Mucosa of rectum (tissue), 2 donors: ENCODE results near the gene JAG2.
A peak's percentile ranks its signal among the peaks of the same experiment; 100 is the strongest.

Experiments
- H3K27ac ChIP-seq, 2 donors: one replicate each; pipeline ENCODE4 v1.7.0; 2013; ENCODE audit warnings: inconsistent platforms in 2 of 2, low read depth in 2 of 2, low read length in 2 of 2
- H3K27me3 ChIP-seq, 2 donors: one replicate each; pipeline ENCODE4 v1.7.0; 2013; ENCODE audit warnings: low read length in 2 of 2; ENCODE audit not compliant: control insufficient read depth in 2 of 2, insufficient read depth in 2 of 2
- H3K36me3 ChIP-seq, 2 donors: one replicate each; pipeline ENCODE4 v1.7.0; 2013; ENCODE audit warnings: low read length in 2 of 2; ENCODE audit not compliant: control insufficient read depth in 2 of 2, insufficient read depth in 2 of 2
- H3K4me1 ChIP-seq, 2 donors: one replicate each; pipeline ENCODE4 v1.7.0; 2013; ENCODE audit warnings: low read length in 2 of 2, mild to moderate bottlenecking in 1 of 2; ENCODE audit not compliant: control insufficient read depth in 2 of 2, insufficient read depth in 2 of 2
- H3K4me3 ChIP-seq, 2 donors: one replicate each; pipeline ENCODE4 v1.7.0; 2013; ENCODE audit warnings: low read length in 2 of 2
- H3K9ac ChIP-seq, 2 donors: one replicate each; pipeline ENCODE4 v1.7.0; 2013; ENCODE audit warnings: low read length in 2 of 2, low read depth in 1 of 2, mild to moderate bottlenecking in 1 of 2
- H3K9me3 ChIP-seq, 2 donors: one replicate each; pipeline ENCODE4 v1.7.0; 2013; ENCODE audit warnings: low read length in 2 of 2; ENCODE audit not compliant: control insufficient read depth in 2 of 2
- donor health status: healthy.
- donor health status: Normal muscosa, but diverticular disease.

Gene JAG2

DNA sequence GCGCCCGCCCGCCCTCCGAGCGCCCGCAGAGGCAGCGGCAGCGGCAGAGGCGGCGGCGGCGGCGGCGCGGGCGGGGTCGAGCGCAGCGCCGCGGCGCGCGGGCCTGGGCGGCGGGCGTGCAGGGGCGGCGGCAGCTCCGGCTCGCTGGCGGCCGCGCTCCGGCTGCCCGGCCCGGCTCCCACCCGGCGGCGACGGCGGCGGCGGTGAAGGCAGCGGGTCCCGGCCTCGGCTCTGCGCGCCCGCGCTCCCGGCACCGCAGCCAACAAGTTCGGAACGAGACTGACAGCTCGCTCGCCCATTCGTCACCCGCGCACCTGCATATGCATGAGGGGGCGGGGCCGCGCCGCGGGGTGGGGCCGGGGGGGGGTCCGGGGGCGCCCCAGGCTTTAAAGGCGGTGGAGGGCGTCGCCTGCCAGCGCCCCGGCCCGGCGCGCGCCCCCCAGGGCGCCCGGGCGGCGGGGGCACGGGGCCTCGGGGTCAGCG lies at the start of gene JAG2:
JAG2 (minus strand) TSS at position 281 of the 483 bp plus-strand sequence. CDS start 356 bp downstream, outside the sequence.
- peaks cover 5 to 13% of the 10 kb centered on the region in 2 donors for H3K27me3 ChIP-seq

DNA sequence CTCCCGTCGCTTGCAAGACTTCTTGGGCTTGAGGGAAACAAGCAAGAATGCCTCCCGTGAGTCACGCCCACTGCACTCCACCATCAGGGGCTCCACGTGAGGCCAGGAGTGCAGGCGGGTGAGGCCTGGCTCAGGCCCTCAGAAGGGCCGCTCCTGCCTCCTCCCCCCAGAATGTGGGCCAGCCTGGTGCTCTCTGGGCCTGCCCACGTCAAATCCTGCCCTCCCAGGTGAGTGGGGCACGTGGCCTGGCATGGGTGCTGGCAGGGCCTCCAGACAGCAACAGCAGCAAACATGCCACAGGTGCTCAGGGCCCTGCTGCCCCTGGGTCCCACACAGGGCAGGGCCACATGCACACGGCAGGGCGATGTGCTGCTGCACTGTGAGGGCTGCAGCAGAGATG lies 49.2 kb upstream of the JAG2 start:
- H3K27me3 ChIP-seq: no peaks in the 10 kb centered on the region
- H3K4me3 ChIP-seq: no peak overlapping the region
- H3K9ac ChIP-seq: no peak overlapping the region
- no peaks in the 10 kb centered on the region for H3K4me1 ChIP-seq
- no peaks in the 10 kb centered on the region for H3K9me3 ChIP-seq
- no peak overlapping the region for H3K27ac ChIP-seq
- H3K36me3 ChIP-seq: peaks cover 27 to 40% of the 10 kb centered on the region in 2 donors

More for the DNA sequence above, at the start of gene JAG2:
- Histone ChIP-seq H3K9ac (no peak within 1 kb of the TSS), H3K4me1 (peaks cover 7 to 8% of the 10 kb centered on the region in 2 donors), H3K36me3 (no peaks in the 10 kb centered on the region), H3K9me3 (no peaks in the 10 kb centered on the region), H3K4me3 (peak within 1 kb of the TSS; percentile 44 to 48), H3K27ac (no peak within 1 kb of the TSS)

DNA sequence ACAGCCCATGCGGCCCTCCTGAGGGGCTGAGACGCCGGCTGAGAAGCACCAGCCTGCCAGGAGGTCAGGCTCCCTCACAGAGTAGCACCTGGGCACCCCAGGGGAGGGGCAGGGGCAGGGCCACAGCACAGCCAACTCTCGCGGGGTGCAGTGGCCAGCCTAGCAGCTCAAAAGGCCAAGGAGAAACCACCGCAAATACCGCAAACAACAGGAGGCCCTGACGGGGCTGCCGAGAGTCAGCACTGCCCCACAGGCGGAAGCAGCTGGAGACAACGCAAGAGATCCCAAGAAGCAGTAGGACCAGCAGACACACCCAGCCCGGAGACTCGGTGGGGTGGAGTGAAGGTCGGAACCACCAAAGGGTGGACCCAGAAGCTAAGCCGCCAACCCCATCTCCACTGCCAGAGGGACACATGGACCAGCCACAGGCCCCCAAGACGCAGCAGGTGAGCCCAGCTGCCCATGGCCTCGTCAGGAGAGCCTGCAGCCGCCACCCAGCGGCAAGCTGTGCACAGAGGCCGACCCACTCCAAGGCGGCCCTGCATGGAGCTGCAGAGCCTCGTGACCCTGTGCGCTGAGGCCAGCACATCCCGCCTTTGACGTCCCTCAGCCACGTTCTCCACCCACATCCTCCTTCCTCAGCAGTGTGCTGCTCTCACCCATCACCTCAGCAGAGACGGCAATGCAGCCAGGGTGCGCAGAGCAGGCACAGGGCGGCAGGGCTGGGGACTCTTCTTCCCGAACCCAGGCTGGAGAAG lies 48.1 kb upstream of the JAG2 start:
- no peak overlapping the region for H3K27ac ChIP-seq
- H3K36me3 ChIP-seq: peaks cover 31 to 39% of the 10 kb centered on the region in 2 donors
- H3K9ac ChIP-seq: no peak overlapping the region

DNA sequence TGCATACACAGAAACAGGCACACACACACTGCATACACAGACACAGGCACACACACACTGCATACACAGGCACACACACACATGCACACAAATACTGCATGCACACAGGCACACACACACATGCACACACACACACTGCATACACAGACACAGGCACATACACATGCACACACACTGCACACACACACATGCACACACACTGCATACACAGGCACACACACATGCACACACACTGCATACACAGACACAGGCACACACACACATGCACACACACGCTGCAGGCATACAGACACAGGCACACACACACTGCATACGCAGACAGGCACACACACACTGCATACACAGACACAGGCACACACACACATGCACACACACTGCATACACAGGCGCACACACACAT lies 47.0 kb upstream of the JAG2 start:
- Histone ChIP-seq H3K9me3 (no peaks in the 10 kb centered on the region), H3K4me1 (no peaks in the 10 kb centered on the region), H3K9ac (no peak overlapping the region), H3K36me3 (peaks cover 29 to 30% of the 10 kb centered on the region in 2 donors), H3K27me3 (no peaks in the 10 kb centered on the region), H3K27ac (no peak overlapping the region), H3K4me3 (no peak overlapping the region)

More for the DNA sequence above, 48.1 kb upstream of the JAG2 start:
- no peak overlapping the region for H3K4me3 ChIP-seq
- no peaks in the 10 kb centered on the region for H3K4me1 ChIP-seq
- no peaks in the 10 kb centered on the region for H3K27me3 ChIP-seq
- H3K9me3 ChIP-seq: no peaks in the 10 kb centered on the region

- Histone ChIP-seq H3K27ac (no peak overlapping the region), H3K36me3 (peaks cover 30 to 33% of the 10 kb centered on the region in 2 donors), H3K27me3 (no peaks in the 10 kb centered on the region), H3K4me3 (no peak overlapping the region), H3K4me1 (no peaks in the 10 kb centered on the region), H3K9me3 (no peaks in the 10 kb centered on the region), H3K9ac (no peak overlapping the region)
These were observed 45.8 kb upstream of the JAG2 start for GRCh38 chr14:105214324-105214915.

GRCh38 chr14:105213361-105213760 lies 44.8 kb upstream of the JAG2 start:
- H3K4me3 ChIP-seq: no peak overlapping the region
- peaks cover 21 to 26% of the 10 kb centered on the region in 2 donors for H3K36me3 ChIP-seq
- no peaks in the 10 kb centered on the region for H3K9me3 ChIP-seq
- no peaks in the 10 kb centered on the region for H3K4me1 ChIP-seq
- no peak overlapping the region for H3K9ac ChIP-seq
- no peaks in the 10 kb centered on the region for H3K27me3 ChIP-seq
- no peak overlapping the region for H3K27ac ChIP-seq

DNA sequence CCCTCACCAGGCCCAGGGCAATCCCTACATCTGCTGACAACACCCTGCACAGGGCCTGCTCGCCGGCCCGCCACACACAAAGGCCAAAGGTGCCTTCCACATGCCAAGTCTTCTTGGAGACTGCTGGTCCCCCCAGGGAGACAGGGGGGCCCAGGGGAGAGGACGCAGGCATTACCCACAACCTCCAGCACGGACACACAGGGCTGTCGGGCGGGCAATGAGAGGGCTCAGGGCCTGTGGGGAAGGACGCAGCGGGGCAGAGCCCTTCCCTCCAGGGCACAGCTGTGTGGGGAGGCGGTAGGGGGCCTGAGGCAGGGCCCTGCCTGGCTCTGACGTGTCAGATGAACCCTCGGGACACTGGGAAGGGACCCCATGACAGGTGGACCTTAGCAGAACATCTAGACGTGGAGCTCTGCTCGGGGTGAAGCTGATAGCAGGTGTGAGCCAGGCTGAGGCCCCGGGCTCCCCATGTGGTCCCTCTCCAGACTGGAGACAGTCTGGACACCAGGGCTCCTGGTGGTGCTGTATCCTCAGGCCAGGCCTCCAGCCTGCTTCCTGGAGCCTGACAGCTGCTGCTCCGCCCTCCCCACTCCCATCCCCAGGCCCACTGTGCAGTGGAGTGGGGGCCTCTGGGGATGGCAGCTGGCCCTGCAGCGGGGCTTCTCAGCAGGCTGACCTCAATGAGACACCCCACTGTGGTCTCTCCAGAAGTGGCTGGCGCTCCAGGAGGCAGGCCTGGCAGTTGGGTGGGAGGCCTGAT lies 44.1 kb upstream of the JAG2 start:
- peaks cover 18 to 25% of the 10 kb centered on the region in 2 donors for H3K36me3 ChIP-seq
- H3K27ac ChIP-seq: no peak overlapping the region

DNA sequence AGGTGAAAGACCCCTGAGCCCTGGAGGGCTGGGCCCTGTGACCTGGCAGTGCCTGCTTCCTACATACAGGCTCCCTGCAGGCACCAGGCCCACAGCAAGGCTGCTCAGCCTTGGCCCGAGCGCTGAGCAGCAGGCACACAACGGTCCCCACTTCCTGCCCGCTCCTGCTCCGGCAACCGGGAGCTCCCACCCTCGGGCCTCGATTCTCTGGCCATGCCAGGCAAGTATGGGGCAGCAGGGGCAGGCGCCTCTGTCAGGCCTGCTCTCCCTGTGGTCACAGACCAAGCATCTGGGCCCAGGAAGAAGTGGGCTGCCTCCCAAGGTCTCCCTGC lies 43.1 kb upstream of the JAG2 start:
- H3K9ac ChIP-seq: no peak overlapping the region
- H3K36me3 ChIP-seq: peaks cover 15 to 21% of the 10 kb centered on the region in 2 donors
- no peak overlapping the region for H3K27ac ChIP-seq
- H3K4me3 ChIP-seq: no peak overlapping the region
- no peaks in the 10 kb centered on the region for H3K27me3 ChIP-seq
- H3K9me3 ChIP-seq: no peaks in the 10 kb centered on the region
- no peaks in the 10 kb centered on the region for H3K4me1 ChIP-seq

More for the DNA sequence above, 44.1 kb upstream of the JAG2 start:
- Histone ChIP-seq H3K4me1 (no peaks in the 10 kb centered on the region), H3K9ac (no peak overlapping the region), H3K27me3 (no peaks in the 10 kb centered on the region), H3K4me3 (no peak overlapping the region), H3K9me3 (no peaks in the 10 kb centered on the region)

- Histone ChIP-seq H3K27ac (no peak overlapping the region), H3K36me3 (peaks cover 14 to 19% of the 10 kb centered on the region in 2 donors), H3K27me3 (no peaks in the 10 kb centered on the region), H3K4me3 (no peak overlapping the region), H3K9me3 (no peaks in the 10 kb centered on the region), H3K4me1 (no peaks in the 10 kb centered on the region), H3K9ac (no peak overlapping the region)
These were observed 42.6 kb upstream of the JAG2 start for GRCh38 chr14:105211086-105211757.
